ENCODE measurements around the gene PDE6D.

Gene PDE6D

GRCh38 chr2:231706731-231707624 is 74.1 kb downstream of the PDE6D start:
- no peaks in the 10 kb centered on the region for H3K27me3 ChIP-seq
- TF ChIP-seq Cebpa-rat (IDR thresholded peaks at IDR 0.05) = no peak
- H3K4me1 ChIP-seq = peaks cover 31% of the 10 kb centered on the region
- peak overlapping the region; percentile 86 for H3K4me2 ChIP-seq
- H3K4me3 ChIP-seq = peak overlapping the region; percentile 84
- peak overlapping the region; percentile 100 for H3K27ac ChIP-seq
- H3K36me3 ChIP-seq = peaks cover 32% of the 10 kb centered on the region
- no peaks in the 10 kb centered on the region for H3K9me3 ChIP-seq
- H4K20me1 ChIP-seq = peaks cover 36% of the 10 kb centered on the region
- H3K9ac ChIP-seq = peak overlapping the region; percentile 100

DNA sequence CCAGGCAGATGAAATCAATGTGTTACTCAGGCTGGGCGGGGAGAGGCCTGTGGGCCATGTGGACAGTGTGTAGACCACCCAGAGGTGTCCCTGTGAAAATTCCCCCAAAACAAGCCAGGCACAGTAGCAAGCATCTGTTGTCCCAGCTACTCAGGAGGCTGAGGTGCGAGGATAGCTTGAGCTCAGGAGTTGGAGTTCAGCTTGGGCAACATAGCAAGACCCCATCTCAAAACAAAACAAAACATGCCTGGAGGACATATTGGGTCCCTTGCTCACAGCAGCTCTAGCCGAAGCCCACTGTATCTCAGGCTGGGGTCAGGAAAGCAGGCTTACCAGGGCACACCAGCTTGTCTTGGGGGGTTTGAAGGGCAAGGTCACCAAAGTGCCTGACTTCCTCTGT is 77.1 kb downstream of the PDE6D start:
- no peak overlapping the region for H3K27ac ChIP-seq
- no peaks in the 10 kb centered on the region for H3K27me3 ChIP-seq
- peak overlapping the region; percentile 86; the same call in 1 of the 2 replicates for H3K4me2 ChIP-seq

GRCh38 chr2:231701456-231702373 is 79.4 kb downstream of the PDE6D start:
- Histone ChIP-seq H3K4me1 (peaks cover 32% of the 10 kb centered on the region), H3K4me3 (no peak overlapping the region), H3K4me2 (no peak overlapping the region), H3K27ac (peak overlapping the region; percentile 35; the same call in 1 of the 2 replicates), H3K27me3 (no peaks in the 10 kb centered on the region), H3K9ac (peak overlapping the region; percentile 34; the same call in 1 of the 2 replicates), H4K20me1 (no peaks in the 10 kb centered on the region), H3K36me3 (no peaks in the 10 kb centered on the region), H3K9me3 (no peaks in the 10 kb centered on the region)
- TF ChIP-seq Cebpa-rat (IDR thresholded peaks at IDR 0.05) = no peak

More for the DNA sequence above, 77.1 kb downstream of the PDE6D start:
- TF ChIP-seq Cebpa-rat (IDR thresholded peaks at IDR 0.05) = no peak
- H4K20me1 ChIP-seq = peaks cover 6% of the 10 kb centered on the region
- no peak overlapping the region for H3K9ac ChIP-seq
- peaks cover 3% of the 10 kb centered on the region for H3K36me3 ChIP-seq
- H3K4me3 ChIP-seq = no peak overlapping the region
- H3K9me3 ChIP-seq = no peaks in the 10 kb centered on the region
- H3K4me1 ChIP-seq = peaks cover 32% of the 10 kb centered on the region

DNA sequence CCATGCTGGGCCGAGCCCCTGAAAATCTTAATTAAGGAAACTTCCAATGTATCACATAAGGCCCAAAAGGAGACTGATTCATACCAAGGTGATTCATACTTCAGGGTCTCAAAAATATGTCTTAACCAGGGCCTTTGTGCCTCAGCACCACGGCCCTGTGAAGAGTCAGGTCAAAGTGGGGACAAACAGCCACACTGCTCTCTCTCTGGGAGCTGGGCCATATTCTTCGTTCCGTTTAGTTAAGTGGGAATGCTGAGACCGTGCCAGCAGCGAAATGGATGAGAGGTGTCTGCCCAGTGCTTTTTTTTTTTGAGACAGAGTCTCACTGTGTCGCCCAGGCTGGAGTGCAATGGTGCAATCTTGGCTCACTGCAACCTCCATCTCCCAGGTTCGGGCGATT is 82.1 kb downstream of the PDE6D start:
- Histone ChIP-seq H4K20me1 (no peaks in the 10 kb centered on the region), H3K4me2 (no peak overlapping the region), H3K27ac (no peak overlapping the region), H3K4me3 (no peak overlapping the region), H3K9ac (no peak overlapping the region), H3K36me3 (no peaks in the 10 kb centered on the region), H3K9me3 (no peaks in the 10 kb centered on the region), H3K4me1 (peaks cover 12% of the 10 kb centered on the region; the same call in 1 of the 2 replicates), H3K27me3 (no peaks in the 10 kb centered on the region)
- no peak for TF ChIP-seq Cebpa-rat (IDR thresholded peaks at IDR 0.05)

- no peaks in the 10 kb centered on the region for H3K36me3 ChIP-seq
- H3K27me3 ChIP-seq = no peaks in the 10 kb centered on the region
- peaks cover 14% of the 10 kb centered on the region for H3K4me1 ChIP-seq
- H3K4me2 ChIP-seq = no peak overlapping the region
- no peak overlapping the region for H3K4me3 ChIP-seq
- TF ChIP-seq Cebpa-rat (IDR thresholded peaks at IDR 0.05) = no peak
- no peak overlapping the region for H3K27ac ChIP-seq
- H3K9me3 ChIP-seq = no peaks in the 10 kb centered on the region
- H4K20me1 ChIP-seq = no peaks in the 10 kb centered on the region
- H3K9ac ChIP-seq = no peak overlapping the region
Measured at GRCh38 chr2:231696004-231696367, 85.1 kb downstream of the PDE6D start.

DNA sequence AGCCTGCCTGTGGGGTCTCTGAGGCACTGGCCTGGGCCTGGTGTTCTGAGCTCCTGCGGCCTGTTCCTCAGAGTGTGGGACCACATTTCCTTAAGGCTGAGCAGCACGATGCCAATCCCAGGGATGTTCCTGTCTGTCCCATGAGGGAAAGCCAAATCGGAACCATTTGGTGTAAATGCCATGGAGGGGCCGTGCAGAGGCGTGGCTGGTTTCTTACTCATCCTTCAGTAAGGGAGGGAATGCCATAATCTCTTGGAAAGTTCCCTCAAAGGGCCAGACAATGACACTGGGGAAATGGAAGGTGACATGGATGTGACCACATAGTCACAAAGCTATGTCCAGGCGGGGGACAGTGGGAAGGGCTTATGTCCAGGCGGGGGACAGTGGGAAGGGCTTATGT is 87.1 kb downstream of the PDE6D start:
- Histone ChIP-seq H4K20me1 (no peaks in the 10 kb centered on the region), H3K36me3 (no peaks in the 10 kb centered on the region), H3K9ac (no peak overlapping the region), H3K4me3 (no peak overlapping the region), H3K27me3 (no peaks in the 10 kb centered on the region), H3K27ac (no peak overlapping the region), H3K4me1 (peaks cover 30% of the 10 kb centered on the region), H3K9me3 (no peaks in the 10 kb centered on the region), H3K4me2 (peak overlapping the region; percentile 32; the same call in 1 of the 2 replicates)
- no peak for TF ChIP-seq Cebpa-rat (IDR thresholded peaks at IDR 0.05)

DNA sequence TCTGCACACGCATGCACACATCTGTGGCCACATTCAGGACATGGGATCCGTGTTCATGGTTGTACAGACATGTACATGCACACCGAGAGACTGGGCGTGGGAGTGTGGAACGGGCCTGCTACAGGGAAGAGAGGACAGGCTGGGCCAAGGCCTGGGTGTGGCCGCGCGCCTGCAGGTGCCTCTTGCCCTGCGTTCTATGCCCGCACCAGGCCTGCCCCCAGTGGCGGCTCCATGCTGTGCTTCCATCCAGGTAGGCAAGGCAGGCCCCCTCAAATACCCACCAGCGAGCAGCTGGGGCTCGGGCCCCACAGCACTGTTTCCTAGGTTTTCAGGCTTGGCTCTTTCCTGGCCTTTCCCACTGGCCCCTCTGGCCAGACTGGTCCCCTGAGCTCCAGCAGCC is 88.2 kb downstream of the PDE6D start:
- Histone ChIP-seq H3K9ac (peak overlapping the region; percentile 30; the same call in 1 of the 2 replicates), H3K4me2 (peak overlapping the region; percentile 32), H3K36me3 (no peaks in the 10 kb centered on the region), H4K20me1 (no peaks in the 10 kb centered on the region), H3K9me3 (no peaks in the 10 kb centered on the region), H3K27ac (peak overlapping the region; percentile 6; the same call in 1 of the 2 replicates), H3K27me3 (no peaks in the 10 kb centered on the region), H3K4me1 (peaks cover 41% of the 10 kb centered on the region), H3K4me3 (no peak overlapping the region)
- TF ChIP-seq Cebpa-rat (IDR thresholded peaks at IDR 0.05) = no peak

GRCh38 chr2:231691251-231691772 is 89.8 kb downstream of the PDE6D start:
- H4K20me1 ChIP-seq = no peaks in the 10 kb centered on the region
- TF ChIP-seq Cebpa-rat (IDR thresholded peaks at IDR 0.05) = no peak
- no peak overlapping the region for H3K27ac ChIP-seq
- H3K4me3 ChIP-seq = no peak overlapping the region
- no peaks in the 10 kb centered on the region for H3K9me3 ChIP-seq
- H3K36me3 ChIP-seq = no peaks in the 10 kb centered on the region
- H3K4me2 ChIP-seq = no peak overlapping the region
- H3K4me1 ChIP-seq = peaks cover 56% of the 10 kb centered on the region
- H3K27me3 ChIP-seq = no peaks in the 10 kb centered on the region
- no peak overlapping the region for H3K9ac ChIP-seq

- Histone ChIP-seq H3K9ac (0 out of 2 replicates have a peak overlapping the region, but pooled peaks have one; percentile 29), H3K9me3 (no peaks in the 10 kb centered on the region), H3K27me3 (no peaks in the 10 kb centered on the region), H3K4me1 (peaks cover 76% of the 10 kb centered on the region), H3K4me3 (no peak overlapping the region), H4K20me1 (no peaks in the 10 kb centered on the region), H3K27ac (peak overlapping the region; percentile 100), H3K36me3 (no peaks in the 10 kb centered on the region), H3K4me2 (peak overlapping the region; percentile 45)
- no peak for TF ChIP-seq Cebpa-rat (IDR thresholded peaks at IDR 0.05)
Measured at GRCh38 chr2:231689124-231689893, 91.8 kb downstream of the PDE6D start.

Data from BLaER1 (cell line).